ENCODE measurements around the gene SOD2. TPM values are rescaled to one million over a fixed set of nuclear protein-coding genes. Genes with fewer than 3 reads are reported as not detected.
"Not testable (repeated sequence)": the region's sequence is repeated elsewhere in the genome, so short reads cannot be mapped to it uniquely, and the experiment has no call there.

Gene SOD2
- total RNA-seq, result 200 and 775 TPM in 2 replicates

DNA sequence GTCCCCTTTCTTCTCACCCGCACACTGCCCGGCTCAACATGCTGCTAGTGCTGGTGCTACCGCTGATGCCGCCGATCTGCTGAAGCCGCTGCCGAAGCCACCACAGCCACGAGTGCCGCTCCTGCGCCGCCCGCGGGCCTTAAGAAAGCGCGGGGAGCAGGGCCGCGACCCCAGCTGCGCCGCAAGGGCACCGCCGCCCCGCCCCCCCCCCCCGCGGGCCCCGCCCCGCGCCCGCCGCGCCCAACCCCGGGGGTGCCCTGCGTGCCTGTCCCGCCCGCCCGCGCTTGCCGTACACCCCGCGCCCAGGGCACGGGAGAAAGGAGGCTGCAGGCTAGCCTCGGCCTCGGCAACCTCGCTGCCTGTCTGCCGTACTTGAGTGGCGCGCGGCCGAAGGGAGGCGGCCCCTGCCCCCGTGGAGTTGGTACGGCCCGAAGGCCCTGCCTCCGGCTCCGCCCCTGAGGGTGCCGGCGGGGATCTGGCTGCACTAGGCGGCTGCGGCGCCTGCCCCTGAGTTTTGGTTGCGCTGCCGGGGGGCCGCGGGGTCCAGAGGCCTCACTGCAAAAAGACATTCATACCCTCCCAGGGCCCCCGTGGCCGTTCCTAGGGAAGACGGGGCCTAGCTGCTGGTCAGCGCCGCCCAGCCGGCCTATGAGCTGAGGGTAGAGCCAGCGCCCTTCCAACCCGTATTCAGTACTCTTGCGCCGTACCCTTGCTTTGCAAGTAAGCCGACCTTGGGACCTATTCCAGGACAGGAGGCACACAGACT lies at the start of gene SOD2:
TSS of gene SOD2 (minus strand) at position 114 of the 766 bp plus-strand sequence. CDS start at position 40, 74 bp downstream.
- peak; percentile 88 for DNase-seq (ENCODE audit: low read depth)
- peak within 1 kb of the TSS; percentile 78 for H3K4me3 ChIP-seq (ENCODE audit: low read depth, low read length)
- TF ChIP-seq, protein P1, sequence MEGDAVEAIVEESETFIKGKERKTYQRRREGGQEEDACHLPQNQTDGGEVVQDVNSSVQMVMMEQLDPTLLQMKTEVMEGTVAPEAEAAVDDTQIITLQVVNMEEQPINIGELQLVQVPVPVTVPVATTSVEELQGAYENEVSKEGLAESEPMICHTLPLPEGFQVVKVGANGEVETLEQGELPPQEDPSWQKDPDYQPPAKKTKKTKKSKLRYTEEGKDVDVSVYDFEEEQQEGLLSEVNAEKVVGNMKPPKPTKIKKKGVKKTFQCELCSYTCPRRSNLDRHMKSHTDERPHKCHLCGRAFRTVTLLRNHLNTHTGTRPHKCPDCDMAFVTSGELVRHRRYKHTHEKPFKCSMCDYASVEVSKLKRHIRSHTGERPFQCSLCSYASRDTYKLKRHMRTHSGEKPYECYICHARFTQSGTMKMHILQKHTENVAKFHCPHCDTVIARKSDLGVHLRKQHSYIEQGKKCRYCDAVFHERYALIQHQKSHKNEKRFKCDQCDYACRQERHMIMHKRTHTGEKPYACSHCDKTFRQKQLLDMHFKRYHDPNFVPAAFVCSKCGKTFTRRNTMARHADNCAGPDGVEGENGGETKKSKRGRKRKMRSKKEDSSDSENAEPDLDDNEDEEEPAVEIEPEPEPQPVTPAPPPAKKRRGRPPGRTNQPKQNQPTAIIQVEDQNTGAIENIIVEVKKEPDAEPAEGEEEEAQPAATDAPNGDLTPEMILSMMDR (IDR thresholded peaks at IDR 0.05; ENCODE audit: insufficient read depth, low read depth, low read length), result no peak

DNA sequence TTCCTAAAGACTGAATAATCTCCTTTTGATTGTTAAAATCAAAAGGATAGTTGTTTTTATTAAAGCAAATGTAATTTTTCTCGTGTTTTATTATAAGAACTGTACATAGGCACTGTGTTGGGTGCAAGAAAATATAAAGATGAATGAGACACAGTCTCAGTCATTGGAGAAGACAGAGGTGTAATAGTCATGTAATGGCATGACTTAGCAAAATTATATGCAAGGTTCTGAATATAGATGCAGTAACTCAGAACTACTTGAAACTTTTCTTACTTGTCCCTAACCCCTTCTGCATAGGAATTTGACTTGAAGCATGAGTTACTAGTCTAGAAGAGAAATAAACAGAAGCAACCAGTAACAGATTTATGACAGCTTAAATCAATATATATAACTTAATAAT lies 49.1 kb upstream of the SOD2 start:
- TF ChIP-seq, protein P1 (IDR thresholded peaks at IDR 0.05; ENCODE audit: insufficient read depth, low read depth, low read length), result no peak
- no peak for DNase-seq (ENCODE audit: low read depth)
- no peak overlapping the region for H3K4me3 ChIP-seq (ENCODE audit: low read depth, low read length)

DNA sequence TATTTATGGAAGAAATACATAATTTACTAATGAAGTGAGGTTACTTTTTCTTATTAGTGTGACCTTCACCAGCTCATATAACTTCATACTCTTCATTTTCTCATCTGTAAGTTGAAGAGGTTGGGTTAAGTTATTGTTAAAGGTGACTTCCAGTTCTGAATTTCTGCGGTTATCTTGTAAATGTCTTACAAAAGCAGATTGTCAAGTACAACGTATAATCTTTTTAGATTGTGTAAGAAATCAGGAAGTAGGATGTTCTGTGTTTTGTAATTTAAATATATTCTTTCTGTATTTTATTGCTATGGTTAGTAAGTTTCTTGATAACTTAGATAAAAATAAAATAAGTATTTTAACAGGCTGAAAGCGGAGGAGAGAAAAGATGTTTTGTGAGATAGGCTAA lies 46.3 kb upstream of the SOD2 start:
- TF ChIP-seq, protein P1 (IDR thresholded peaks at IDR 0.05; ENCODE audit: insufficient read depth, low read depth, low read length), result no peak
- DNase-seq (ENCODE audit: low read depth), result peak; percentile 41
- no peak overlapping the region for H3K4me3 ChIP-seq (ENCODE audit: low read depth, low read length)

DNA sequence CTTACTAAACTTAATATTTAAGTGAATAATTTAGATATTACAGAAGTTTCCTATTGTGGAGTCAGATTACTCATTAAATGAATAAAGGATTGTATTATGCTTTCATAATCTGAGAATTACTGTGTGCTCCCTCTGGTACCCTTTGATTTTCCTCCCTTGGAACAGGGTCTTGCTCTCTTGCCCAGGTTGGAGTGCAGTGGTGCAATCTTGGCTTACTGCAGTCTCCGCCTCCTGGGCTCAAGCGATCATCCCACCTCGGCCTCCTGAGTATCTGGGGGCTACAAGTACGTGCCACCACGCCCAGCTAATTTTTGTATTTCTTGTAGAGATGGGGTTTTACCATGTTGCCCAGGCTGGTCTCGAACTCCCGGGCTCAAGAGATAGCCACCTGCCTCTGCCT lies 43.9 kb upstream of the SOD2 start:
- TF ChIP-seq, protein P1 (IDR thresholded peaks at IDR 0.05; ENCODE audit: insufficient read depth, low read depth, low read length), result no peak
- H3K4me3 ChIP-seq (ENCODE audit: low read depth, low read length), result no peak overlapping the region
- DNase-seq (ENCODE audit: low read depth), result no peak

DNA sequence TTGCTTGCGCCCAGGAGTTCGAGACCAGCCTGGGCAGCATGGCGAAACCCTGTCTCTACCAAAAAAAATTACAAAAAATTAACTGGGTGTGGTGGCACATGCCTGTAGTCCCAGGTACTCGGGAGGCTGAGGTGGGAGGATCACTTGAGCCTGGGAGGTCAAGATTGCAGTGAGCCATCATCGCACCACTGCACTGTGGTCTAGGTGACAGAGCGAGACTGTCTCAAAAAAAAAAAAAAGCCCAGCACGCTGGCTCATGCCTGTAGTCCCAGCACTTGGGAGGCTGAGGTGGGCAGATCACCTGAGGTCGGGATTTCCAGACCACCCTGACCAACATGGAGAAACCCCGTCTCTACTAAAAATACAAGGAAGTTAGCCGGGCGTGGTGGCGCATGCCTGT lies 40.4 kb upstream of the SOD2 start:
- DNase-seq (ENCODE audit: low read depth); H3K4me3 ChIP-seq (ENCODE audit: low read depth, low read length): not testable (repeated sequence)

DNA sequence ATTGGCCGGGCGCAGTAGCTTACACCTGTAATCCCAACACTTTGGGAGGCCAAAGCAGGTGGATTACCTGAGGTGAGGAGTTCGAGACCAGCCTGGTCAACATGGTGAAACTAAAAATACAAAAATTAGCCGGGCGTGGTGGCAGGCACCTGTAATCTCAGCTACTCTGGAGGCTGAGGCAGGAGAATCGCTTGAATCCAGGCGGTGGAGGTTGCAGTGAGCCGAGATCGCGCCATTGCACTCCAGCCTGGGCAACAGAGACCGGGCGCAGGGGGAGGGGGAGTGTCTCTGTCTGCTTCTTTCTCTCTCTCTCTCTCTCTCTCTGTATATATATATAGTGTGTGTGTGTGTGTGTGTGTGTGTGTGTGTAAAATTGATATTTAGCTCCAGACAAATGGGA lies 39.5 kb upstream of the SOD2 start:
- DNase-seq (ENCODE audit: low read depth); H3K4me3 ChIP-seq (ENCODE audit: low read depth, low read length): not testable (repeated sequence)

DNA sequence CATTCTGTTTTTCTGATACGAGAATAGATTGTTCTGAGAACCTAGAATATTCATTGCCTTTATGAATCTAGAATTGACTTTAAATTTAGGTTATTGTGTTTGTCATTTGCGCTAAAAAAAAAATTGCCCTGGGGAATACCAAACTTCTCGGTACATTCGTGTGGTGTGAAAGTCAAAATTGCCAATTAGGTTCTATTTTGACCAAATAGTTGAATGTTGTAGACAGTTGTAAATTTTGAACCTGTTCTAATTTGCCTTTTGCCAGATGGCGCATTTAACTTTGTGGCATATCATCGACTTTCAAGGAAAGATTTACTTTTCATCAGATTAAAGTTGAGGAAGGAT lies 37.3 kb upstream of the SOD2 start:
- DNase-seq (ENCODE audit: low read depth), result no peak
- TF ChIP-seq, protein P1 (IDR thresholded peaks at IDR 0.05; ENCODE audit: insufficient read depth, low read depth, low read length), result no peak
- H3K4me3 ChIP-seq (ENCODE audit: low read depth, low read length), result no peak overlapping the region

Data from fibroblast of villous mesenchyme (primary cell).